ENCODE data around the gene IGFBP7.

Gene IGFBP7

GRCh38 chr4:57154926-57155325 is 44.7 kb upstream of the IGFBP7 start:
- POLR2A ChIA-PET = no interaction called here
- no peak for TF ChIP-seq ARNT (IDR thresholded peaks at IDR 0.05)
- no peak for TF ChIP-seq ZNF384 (IDR thresholded peaks at IDR 0.05)
- no peak for TF ChIP-seq L3MBTL2 (conservative IDR thresholded peaks at IDR 0.05)
- TF ChIP-seq TARDBP (IDR thresholded peaks at IDR 0.05) = no peak
- TF ChIP-seq FOXK2 (IDR thresholded peaks at IDR 0.05) = no peak
- no peak for TF ChIP-seq NFRKB (IDR thresholded peaks at IDR 0.05)
- TF ChIP-seq PKNOX1 (IDR thresholded peaks at IDR 0.05) = no peak
- TF ChIP-seq ELF4 (IDR thresholded peaks at IDR 0.05) = no peak
- TF ChIP-seq CTBP1 (IDR thresholded peaks at IDR 0.05; ENCODE audit: borderline replicate concordance) = no peak
- no peak for TF ChIP-seq SUZ12 (IDR thresholded peaks at IDR 0.05)
- CTCF ChIA-PET = interaction anchor here (1.7 to 2.9 kb wide), 2 partner anchors 8 to 117 kb away, joined by 6 to 17 read pairs; no protein-coding TSS in a partner anchor
- DNase-seq (ENCODE audit: extremely low spot score) = no peak

- no peak for DNase-seq (ENCODE audit: extremely low spot score)
- POLR2A ChIA-PET = no interaction called here
- CTCF ChIA-PET = interaction anchor here (1.7 to 2.9 kb wide), 2 partner anchors 9 to 116 kb away, joined by 6 to 17 read pairs; no protein-coding TSS in a partner anchor
- TF ChIP-seq BHLHE40 (IDR thresholded peaks at IDR 0.05; ENCODE audit: borderline replicate concordance) = no peak
- TF ChIP-seq SUZ12 (IDR thresholded peaks at IDR 0.05) = no peak
- TF ChIP-seq CTBP1 (IDR thresholded peaks at IDR 0.05; ENCODE audit: borderline replicate concordance) = no peak
- no peak for TF ChIP-seq ARNT (IDR thresholded peaks at IDR 0.05)
- TF ChIP-seq ELF4 (IDR thresholded peaks at IDR 0.05) = no peak
- no peak for TF ChIP-seq FOXK2 (IDR thresholded peaks at IDR 0.05)
- no peak for TF ChIP-seq FOXA1 (IDR thresholded peaks at IDR 0.05)
- TF ChIP-seq LEF1 (IDR thresholded peaks at IDR 0.05; ENCODE audit: borderline replicate concordance) = no peak
- no peak for TF ChIP-seq NFRKB (IDR thresholded peaks at IDR 0.05)
- TF ChIP-seq SP1 (IDR thresholded peaks at IDR 0.05) = no peak
- TF ChIP-seq TARDBP (IDR thresholded peaks at IDR 0.05) = no peak
- TF ChIP-seq FOXM1 (IDR thresholded peaks at IDR 0.05; ENCODE audit: borderline replicate concordance) = no peak
- TF ChIP-seq ZNF384 (IDR thresholded peaks at IDR 0.05) = no peak
- TF ChIP-seq HDGF (IDR thresholded peaks at IDR 0.05; ENCODE audit: borderline replicate concordance) = no peak
- TF ChIP-seq PKNOX1 (IDR thresholded peaks at IDR 0.05) = no peak
- no peak for TF ChIP-seq L3MBTL2 (conservative IDR thresholded peaks at IDR 0.05)
Observed at GRCh38 chr4:57154191-57154590, 44.0 kb upstream of the IGFBP7 start.

- CTCF ChIA-PET = interaction anchor here (0.6 to 2.9 kb wide), 2 partner anchors 10 to 46 kb away, joined by 3 to 17 read pairs; no protein-coding TSS in a partner anchor
- TF ChIP-seq BHLHE40 (IDR thresholded peaks at IDR 0.05; ENCODE audit: borderline replicate concordance) (no peak), HDGF (IDR thresholded peaks at IDR 0.05; ENCODE audit: borderline replicate concordance) (no peak), SP1 (IDR thresholded peaks at IDR 0.05) (no peak), ELF4 (IDR thresholded peaks at IDR 0.05) (no peak), L3MBTL2 (conservative IDR thresholded peaks at IDR 0.05) (no peak), LEF1 (IDR thresholded peaks at IDR 0.05; ENCODE audit: borderline replicate concordance) (no peak)
- POLR2A ChIA-PET = interaction anchor here (1.5 kb wide), 1 partner anchor 175 kb away, joined by 5 read pairs; the partner anchor contains the start of gene POLR2B
- DNase-seq (ENCODE audit: extremely low spot score) = no peak
Observed at GRCh38 chr4:57153207-57153606, 43.0 kb upstream of the IGFBP7 start.

GRCh38 chr4:57151481-57151880 is 41.3 kb upstream of the IGFBP7 start:
- DNase-seq (ENCODE audit: extremely low spot score) = no peak
- no peak for TF ChIP-seq ARNT (IDR thresholded peaks at IDR 0.05)
- TF ChIP-seq FOXM1 (IDR thresholded peaks at IDR 0.05; ENCODE audit: borderline replicate concordance) = no peak
- TF ChIP-seq SP1 (IDR thresholded peaks at IDR 0.05) = no peak
- TF ChIP-seq HDGF (IDR thresholded peaks at IDR 0.05; ENCODE audit: borderline replicate concordance) = no peak
- no peak for TF ChIP-seq CTBP1 (IDR thresholded peaks at IDR 0.05; ENCODE audit: borderline replicate concordance)
- TF ChIP-seq ELF4 (IDR thresholded peaks at IDR 0.05) = no peak
- TF ChIP-seq TARDBP (IDR thresholded peaks at IDR 0.05) = no peak
- TF ChIP-seq BHLHE40 (IDR thresholded peaks at IDR 0.05; ENCODE audit: borderline replicate concordance) = no peak
- TF ChIP-seq PKNOX1 (IDR thresholded peaks at IDR 0.05) = no peak
- TF ChIP-seq L3MBTL2 (conservative IDR thresholded peaks at IDR 0.05) = no peak
- no peak for TF ChIP-seq LEF1 (IDR thresholded peaks at IDR 0.05; ENCODE audit: borderline replicate concordance)
- TF ChIP-seq FOXK2 (IDR thresholded peaks at IDR 0.05) = no peak
- TF ChIP-seq NFRKB (IDR thresholded peaks at IDR 0.05) = no peak
- CTCF ChIA-PET = no interaction called here
- POLR2A ChIA-PET = no interaction called here

- CTCF ChIA-PET = no interaction called here
- POLR2A ChIA-PET = no interaction called here
- no peak for TF ChIP-seq SP1 (IDR thresholded peaks at IDR 0.05)
- DNase-seq (ENCODE audit: extremely low spot score) = no peak
Observed at GRCh38 chr4:57149833-57150232, 39.6 kb upstream of the IGFBP7 start.

GRCh38 chr4:57148831-57149505 is 38.8 kb upstream of the IGFBP7 start:
- POLR2A ChIA-PET = no interaction called here
- no peak for DNase-seq (ENCODE audit: extremely low spot score)
- CTCF ChIA-PET = interaction anchor here (1.9 kb wide), 1 partner anchor 14 kb away, joined by 7 read pairs; no protein-coding TSS in a partner anchor
- TF ChIP-seq ZNF384 (IDR thresholded peaks at IDR 0.05) (no peak), NFRKB (IDR thresholded peaks at IDR 0.05) (no peak), TARDBP (IDR thresholded peaks at IDR 0.05) (no peak), SUZ12 (IDR thresholded peaks at IDR 0.05) (no peak), FOXK2 (IDR thresholded peaks at IDR 0.05) (no peak)
